Vagina (tissue), 2 donors: ENCODE results near the gene TNS1. TPM values are rescaled to one million over a fixed set of nuclear protein-coding genes. Genes with fewer than 3 reads are reported as not detected.

Experiments
- DNase-seq, 2 donors: peaks; one replicate each; pipeline ENCODE4 v3.0.0-alpha.2; 2017; ENCODE audit errors: extremely low spot score in 2 of 2
- H3K27ac ChIP-seq: fragments of 200-600 bp; sonication (generic); one replicate; pipeline ENCODE4 v1.5.1; 2019
- H3K27me3 ChIP-seq: fragments of 200-600 bp; sonication (generic); one replicate; pipeline ENCODE4 v1.5.1; 2019
- H3K36me3 ChIP-seq, 2 donors: fragments of 200-600 bp; sonication (generic); one replicate each; pipeline ENCODE4 v1.5.1; 2017 to 2019
- H3K4me1 ChIP-seq: fragments of 200-600 bp; sonication (generic); one replicate; pipeline ENCODE4 v1.5.1; 2019
- H3K4me3 ChIP-seq, 2 donors: fragments of 200-600 bp; sonication (generic); 1 replicate in 1 of 2; 2 replicates in 1 of 2; pipeline ENCODE4 v1.5.1; 2016 to 2019
- H3K9me3 ChIP-seq: fragments of 200-600 bp; sonication (generic); one replicate; pipeline ENCODE4 v1.5.1; 2019
- CTCF ChIP-seq, 3 experiments: fragments of 450-650 bp in 2 of 3; fragments of 200-600 bp in 1 of 3; sonication (generic) in 1 of 3; IDR thresholded peaks; one replicate each; pipeline ENCODE4 v1.5.1; 2017 to 2019; ENCODE audit warnings: antibody characterized with exemption in 3 of 3, mild to moderate bottlenecking in 2 of 3, moderate library complexity in 2 of 3
- POLR2A ChIP-seq, 2 donors: fragments of 450-650 bp; IDR thresholded peaks; one replicate each; pipeline ENCODE4 v1.6.1; 2017; ENCODE audit warnings: antibody characterized with exemption in 2 of 2, mild to moderate bottlenecking in 2 of 2, moderate library complexity in 2 of 2
- POLR2AphosphoS5 ChIP-seq, 2 donors: sonication (generic); formaldehyde crosslinking; IDR thresholded peaks; one replicate each; pipeline ENCODE4 v1.9.0; 2017; ENCODE audit warnings: antibody characterized with exemption in 2 of 2, mild to moderate bottlenecking in 2 of 2, low read depth in 1 of 2; ENCODE audit not compliant: insufficient read depth in 1 of 2
- intact Hi-C: fragments of 100-400 bp; cut with DNase I; formaldehyde crosslinking; loops from one replicate; pipeline ENCODE4 v1.15.1; 2023
- total RNA-seq: library from RNA; depleted of rRNA; stranded (reverse); fragments of >200 nt; gene quantifications from one replicate; pipeline ENCODE4 v1.2.3, GENCODE V29; 2016

TNS1 gene
- total RNA-seq, 1 donor from 2014 or later = 216 TPM

GRCh38 chr2:218011653-218012040 is 8.9 kb upstream of the TNS1 start:
- Histone ChIP-seq H3K27me3 (no peaks in the 10 kb centered on the region), H3K36me3 (no peaks in the 10 kb centered on the region), H3K4me3 (no peak overlapping the region), H3K4me1 (peaks cover 40% of the 10 kb centered on the region), H3K9me3 (no peaks in the 10 kb centered on the region), H3K27ac (no peak overlapping the region)
- no peak for DNase-seq
- TF ChIP-seq POLR2AphosphoS5 (IDR thresholded peaks at IDR 0.05; ENCODE audit: insufficient read depth in 1 of 2, low read depth in 1 of 2) (no peak), CTCF (IDR thresholded peaks at IDR 0.05) (no peak), POLR2A (IDR thresholded peaks at IDR 0.05) (no peak)
- intact Hi-C loops = no loop called here

GRCh38 chr2:218010984-218011652 is 8.3 kb upstream of the TNS1 start:
- no peak for DNase-seq
- H3K4me3 ChIP-seq = peak overlapping the region; percentile 52 to 81
- H3K9me3 ChIP-seq = no peaks in the 10 kb centered on the region
- TF ChIP-seq POLR2A (IDR thresholded peaks at IDR 0.05) (no peak), POLR2AphosphoS5 (IDR thresholded peaks at IDR 0.05; ENCODE audit: insufficient read depth in 1 of 2, low read depth in 1 of 2) (no peak), CTCF (IDR thresholded peaks at IDR 0.05) (no peak)
- intact Hi-C loops = no loop called here
- peak overlapping the region; percentile 68 for H3K27ac ChIP-seq
- no peaks in the 10 kb centered on the region for H3K27me3 ChIP-seq
- H3K4me1 ChIP-seq = peaks cover 45% of the 10 kb centered on the region
- no peaks in the 10 kb centered on the region for H3K36me3 ChIP-seq

- intact Hi-C loops = no loop called here
- Histone ChIP-seq H3K36me3 (no peaks in the 10 kb centered on the region), H3K27ac (peak overlapping the region; percentile 68), H3K4me1 (peaks cover 50% of the 10 kb centered on the region), H3K4me3 (peak overlapping the region; percentile 52 to 81), H3K27me3 (no peaks in the 10 kb centered on the region), H3K9me3 (no peaks in the 10 kb centered on the region)
- no peak for DNase-seq
- peak; percentile 21 to 65 (median 40) for TF ChIP-seq CTCF (IDR thresholded peaks at IDR 0.05)
- TF ChIP-seq POLR2AphosphoS5 (IDR thresholded peaks at IDR 0.05; ENCODE audit: insufficient read depth in 1 of 2, low read depth in 1 of 2) = peak in 1 of 2 donors; percentile 32
- no peak for TF ChIP-seq POLR2A (IDR thresholded peaks at IDR 0.05)
These were observed 7.6 kb upstream of the TNS1 start for GRCh38 chr2:218010140-218010983.

- H3K27me3 ChIP-seq = no peaks in the 10 kb centered on the region
- intact Hi-C loops = no loop called here
- H3K27ac ChIP-seq = peak overlapping the region; percentile 68
- H3K36me3 ChIP-seq = no peaks in the 10 kb centered on the region
- H3K4me1 ChIP-seq = peaks cover 54% of the 10 kb centered on the region
- H3K4me3 ChIP-seq = peak overlapping the region; percentile 52 to 81
- no peak for TF ChIP-seq POLR2AphosphoS5 (IDR thresholded peaks at IDR 0.05; ENCODE audit: insufficient read depth in 1 of 2, low read depth in 1 of 2)
- no peak for TF ChIP-seq POLR2A (IDR thresholded peaks at IDR 0.05)
- no peak for TF ChIP-seq CTCF (IDR thresholded peaks at IDR 0.05)
- H3K9me3 ChIP-seq = no peaks in the 10 kb centered on the region
- no peak for DNase-seq
These were observed 7.0 kb upstream of the TNS1 start for GRCh38 chr2:218009765-218010139.

GRCh38 chr2:218009231-218009630 is 6.4 kb upstream of the TNS1 start:
- Histone ChIP-seq H3K9me3 (no peaks in the 10 kb centered on the region), H3K4me1 (peaks cover 59% of the 10 kb centered on the region), H3K27me3 (no peaks in the 10 kb centered on the region), H3K4me3 (peak overlapping the region; percentile 52 to 81), H3K27ac (peak overlapping the region; percentile 68), H3K36me3 (no peaks in the 10 kb centered on the region)
- DNase-seq = no peak
- intact Hi-C loops = no loop called here
- no peak for TF ChIP-seq CTCF (IDR thresholded peaks at IDR 0.05)
- no peak for TF ChIP-seq POLR2AphosphoS5 (IDR thresholded peaks at IDR 0.05; ENCODE audit: insufficient read depth in 1 of 2, low read depth in 1 of 2)
- TF ChIP-seq POLR2A (IDR thresholded peaks at IDR 0.05) = no peak
